HEK293T (cell line): Measurements from ENCODE around the gene HIBCH.

Experiments
- CTCF ChIA-PET: fragments of 350-600 bp; formaldehyde crosslinking; extraction: SDS; loops from one replicate; lab custom pipeline; 2021; ENCODE audit warnings: antibody characterized with exemption, inconsistent platforms; lab: Yijun Ruan, JAX
- POLR2A ChIA-PET: fragments of 350-600 bp; formaldehyde crosslinking; extraction: SDS; loops from one replicate; lab custom pipeline; 2020; ENCODE audit warnings: antibody characterized with exemption, inconsistent platforms; lab: Yijun Ruan, JAX
- DNase-seq: peaks from one replicate; pipeline ENCODE4 v3.0.0; 2012; ENCODE audit warnings: mixed read lengths; ENCODE audit errors: extremely low spot score
- ARNT ChIP-seq: fragments of 450-650 bp; IDR thresholded peaks from 2 replicates; pipeline ENCODE4 v1.6.1; 2017; ENCODE audit warnings: mild to moderate bottlenecking
- BHLHE40 ChIP-seq: fragments of 450-650 bp; IDR thresholded peaks from 2 replicates; pipeline ENCODE4 v1.6.1; 2016; ENCODE audit warnings: mild to moderate bottlenecking, moderate library complexity, borderline replicate concordance
- CTBP1 ChIP-seq: fragments of 450-650 bp; IDR thresholded peaks from 2 replicates; pipeline ENCODE4 v1.6.1; 2016; ENCODE audit warnings: borderline replicate concordance
- ELF4 ChIP-seq: fragments of 450-650 bp; IDR thresholded peaks from 2 replicates; pipeline ENCODE4 v1.6.1; 2017; ENCODE audit warnings: antibody characterized with exemption
- FOXA1 ChIP-seq: fragments of 450-650 bp; IDR thresholded peaks from 2 replicates; pipeline ENCODE4 v1.6.1; 2016; ENCODE audit warnings: mild to moderate bottlenecking
- FOXK2 ChIP-seq: fragments of 450-650 bp; IDR thresholded peaks from 2 replicates; pipeline ENCODE4 v1.6.1; 2016; ENCODE audit warnings: mild to moderate bottlenecking
- FOXM1 ChIP-seq: fragments of 450-650 bp; IDR thresholded peaks from 2 replicates; pipeline ENCODE4 v1.6.1; 2017; ENCODE audit warnings: mild to moderate bottlenecking, borderline replicate concordance
- HDGF ChIP-seq: fragments of 450-650 bp; IDR thresholded peaks from 2 replicates; pipeline ENCODE4 v1.6.1; 2017; ENCODE audit warnings: antibody characterized with exemption, borderline replicate concordance
- L3MBTL2 ChIP-seq: fragments of 450-650 bp; conservative IDR thresholded peaks from 2 replicates; pipeline ENCODE4 v1.6.1; 2016; ENCODE audit warnings: mild to moderate bottlenecking
- LEF1 ChIP-seq: fragments of 450-650 bp; IDR thresholded peaks from 2 replicates; pipeline ENCODE4 v1.6.1; 2017; ENCODE audit warnings: mild to moderate bottlenecking, borderline replicate concordance
- NFRKB ChIP-seq: fragments of 450-650 bp; IDR thresholded peaks from 2 replicates; pipeline ENCODE4 v1.6.1; 2016; ENCODE audit warnings: mild to moderate bottlenecking, moderate library complexity
- PKNOX1 ChIP-seq: fragments of 450-650 bp; IDR thresholded peaks from 2 replicates; pipeline ENCODE4 v1.6.1; 2016
- SP1 ChIP-seq: fragments of 450-650 bp; IDR thresholded peaks from 2 replicates; pipeline ENCODE4 v1.6.1; 2017
- SUZ12 ChIP-seq: fragments of 450-650 bp; IDR thresholded peaks from 2 replicates; pipeline ENCODE4 v1.6.1; 2016; ENCODE audit warnings: mild to moderate bottlenecking
- TARDBP ChIP-seq: fragments of 450-650 bp; IDR thresholded peaks from 2 replicates; pipeline ENCODE4 v1.6.1; 2016
- ZNF384 ChIP-seq: fragments of 450-650 bp; IDR thresholded peaks from 2 replicates; pipeline ENCODE4 v1.6.1; 2016

HIBCH gene, protein sequence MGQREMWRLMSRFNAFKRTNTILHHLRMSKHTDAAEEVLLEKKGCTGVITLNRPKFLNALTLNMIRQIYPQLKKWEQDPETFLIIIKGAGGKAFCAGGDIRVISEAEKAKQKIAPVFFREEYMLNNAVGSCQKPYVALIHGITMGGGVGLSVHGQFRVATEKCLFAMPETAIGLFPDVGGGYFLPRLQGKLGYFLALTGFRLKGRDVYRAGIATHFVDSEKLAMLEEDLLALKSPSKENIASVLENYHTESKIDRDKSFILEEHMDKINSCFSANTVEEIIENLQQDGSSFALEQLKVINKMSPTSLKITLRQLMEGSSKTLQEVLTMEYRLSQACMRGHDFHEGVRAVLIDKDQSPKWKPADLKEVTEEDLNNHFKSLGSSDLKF

DNA sequence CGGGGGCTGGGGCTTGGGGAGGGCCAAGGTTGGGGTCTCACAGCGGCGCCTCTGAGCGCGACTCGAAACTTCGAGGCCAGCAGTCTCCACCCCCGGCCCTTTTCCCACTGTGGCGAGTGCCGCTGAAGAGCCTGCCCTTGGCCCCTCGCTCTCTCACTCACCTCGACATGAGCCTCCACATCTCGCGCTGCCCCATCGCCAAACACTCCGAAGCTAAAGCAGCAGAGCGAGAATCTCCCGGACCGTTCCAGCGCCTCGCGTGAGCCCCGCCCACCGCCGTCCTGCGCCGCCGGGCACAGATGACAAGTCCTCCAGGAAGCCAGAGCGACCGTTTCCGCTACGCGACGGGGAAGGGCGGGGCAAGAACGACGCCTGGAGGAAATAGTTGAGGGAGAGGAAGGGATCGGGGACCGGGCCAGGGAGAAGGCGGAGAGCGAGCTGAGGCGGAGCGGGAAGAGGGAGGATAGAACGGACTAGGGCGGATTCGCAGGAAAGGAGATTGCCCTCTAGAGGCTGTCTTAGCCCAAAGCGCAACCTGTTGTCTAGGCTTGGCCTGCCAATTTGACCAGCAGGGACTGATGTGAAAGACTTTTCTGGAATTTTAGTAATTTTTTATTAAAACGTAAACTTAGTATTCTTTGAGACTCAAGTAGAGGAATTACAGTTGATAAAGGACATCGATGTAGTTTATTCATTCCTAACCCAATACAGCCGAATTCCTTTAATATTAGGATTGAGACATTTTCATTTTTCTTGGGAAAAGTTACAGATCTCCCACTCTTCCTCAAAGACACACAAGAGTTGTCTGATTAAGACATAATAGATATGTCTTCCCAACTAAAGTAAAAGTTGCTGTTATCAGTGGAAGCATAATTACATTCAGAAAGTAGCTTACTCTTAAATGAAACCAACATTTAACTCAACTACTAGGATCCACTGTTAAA is at the start of gene HIBCH:
Gene HIBCH, minus strand, starts transcription at position 272 of the 944 bp plus-strand sequence. Its CDS starts 76 bp downstream, at position 196.
- TF ChIP-seq NFRKB (no peak), SP1 (no peak), TARDBP (no peak), L3MBTL2 (peak; percentile 85)
- CTCF ChIA-PET: interaction anchor here (0.8 to 0.9 kb wide), 2 partner anchors 231 to 1993 kb away, joined by 3 to 4 read pairs; no protein-coding TSS in a partner anchor
- DNase-seq: peak; percentile 91

GRCh38 chr2:190367091-190367490 is 47.5 kb upstream of the HIBCH start:
- CTCF ChIA-PET: interaction anchor here (0.6 kb wide), 1 partner anchor 44 kb away, joined by 3 read pairs; no protein-coding TSS in a partner anchor
- POLR2A ChIA-PET: no interaction called here
- DNase-seq: no peak
- TF ChIP-seq CTBP1 (no peak), LEF1 (no peak), SUZ12 (no peak), BHLHE40 (no peak), L3MBTL2 (no peak), FOXA1 (no peak), FOXM1 (no peak), NFRKB (no peak), ELF4 (no peak), SP1 (no peak), ZNF384 (no peak), HDGF (no peak), TARDBP (no peak), FOXK2 (no peak), PKNOX1 (no peak), ARNT (no peak)

More for the DNA sequence above, at the start of gene HIBCH:
- POLR2A ChIA-PET: interaction anchor here (0.8 to 2.2 kb wide), 5 partner anchors 9 to 557 kb away, joined by 4 to 17 read pairs (median 6); partner anchors contain the start of genes INPP1 and OSGEPL1

DNA sequence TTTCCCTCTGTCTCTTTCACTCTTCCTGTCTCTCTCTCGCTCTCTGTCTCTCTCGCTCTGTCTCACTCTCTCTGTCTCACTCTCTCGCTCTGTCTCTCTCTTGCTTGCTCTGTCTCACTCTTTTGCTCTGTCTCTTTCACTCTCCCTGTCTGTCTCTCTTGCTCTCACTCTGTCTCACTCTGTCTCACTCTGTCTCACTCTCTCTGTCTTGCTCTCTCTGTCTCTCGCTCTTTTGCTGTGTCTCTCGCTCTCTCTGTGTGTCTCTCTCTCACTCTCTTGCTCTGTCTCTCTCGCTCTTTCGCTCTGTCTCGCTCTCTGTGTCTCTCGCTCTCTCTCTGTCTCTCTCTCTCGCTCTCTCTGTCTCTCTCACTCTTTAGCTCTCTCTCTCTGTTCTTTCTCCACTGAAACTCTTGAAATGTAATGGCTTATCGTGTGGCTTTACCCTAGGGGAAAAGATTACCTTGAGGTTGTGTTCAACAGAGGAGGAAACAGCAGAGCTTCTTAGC is 46.7 kb upstream of the HIBCH start:
- TF ChIP-seq LEF1 (no peak), CTBP1 (no peak), NFRKB (no peak), SUZ12 (no peak), TARDBP (no peak)
- CTCF ChIA-PET: no interaction called here
- POLR2A ChIA-PET: no interaction called here
- DNase-seq: no peak

DNA sequence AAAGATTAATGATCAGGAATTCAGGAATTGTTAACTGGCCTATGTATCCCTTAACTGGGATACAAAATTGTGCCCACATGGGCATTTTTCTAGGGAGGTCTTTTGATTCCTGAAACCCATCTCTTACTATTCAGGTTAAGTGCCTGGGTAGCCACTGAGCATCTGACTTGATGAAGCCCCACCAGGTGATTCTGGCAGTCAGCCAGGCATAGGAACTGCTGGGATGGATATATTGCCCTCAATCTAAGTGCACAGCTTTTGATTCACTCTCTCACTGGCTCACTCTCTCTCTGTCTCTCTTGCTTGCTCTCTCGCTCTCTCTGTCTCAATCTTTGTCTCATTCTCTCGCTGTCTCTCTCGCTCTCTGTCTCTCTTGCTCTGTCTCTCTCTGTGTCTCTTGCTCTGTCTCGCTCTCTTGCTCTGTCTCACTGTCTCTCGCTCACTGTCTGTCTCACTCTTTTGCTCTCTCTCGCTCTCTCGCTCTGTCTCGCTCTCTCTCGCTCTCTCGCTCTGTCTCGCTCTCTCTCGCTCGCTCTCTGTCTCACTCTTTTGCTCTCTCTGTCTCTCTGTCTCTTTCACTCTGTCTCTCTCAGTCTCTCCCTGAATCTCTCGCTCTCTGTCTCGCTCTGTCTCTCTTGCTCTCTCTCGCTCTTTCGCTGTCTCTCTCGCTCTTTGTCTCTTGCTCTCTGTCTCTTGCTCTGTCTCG is 46.0 kb upstream of the HIBCH start:
- POLR2A ChIA-PET: no interaction called here
- CTCF ChIA-PET: no interaction called here
- no peak for DNase-seq
- no peak for TF ChIP-seq LEF1
- no peak for TF ChIP-seq FOXM1
- TF ChIP-seq FOXK2: no peak
- no peak for TF ChIP-seq SUZ12
- no peak for TF ChIP-seq FOXA1
- no peak for TF ChIP-seq CTBP1
- no peak for TF ChIP-seq ELF4
- no peak for TF ChIP-seq BHLHE40
- TF ChIP-seq TARDBP: no peak
- TF ChIP-seq NFRKB: no peak

- no peak for DNase-seq
- POLR2A ChIA-PET: no interaction called here
- no peak for TF ChIP-seq FOXM1
- TF ChIP-seq L3MBTL2: no peak
- no peak for TF ChIP-seq FOXA1
- no peak for TF ChIP-seq CTBP1
- TF ChIP-seq NFRKB: no peak
- CTCF ChIA-PET: no interaction called here
Observed at GRCh38 chr2:190362894-190363293, 43.3 kb upstream of the HIBCH start.

- CTCF ChIA-PET: no interaction called here
- no peak for TF ChIP-seq HDGF
- no peak for TF ChIP-seq NFRKB
- TF ChIP-seq ZNF384: no peak
- TF ChIP-seq PKNOX1: no peak
- no peak for TF ChIP-seq L3MBTL2
- TF ChIP-seq FOXA1: no peak
- no peak for TF ChIP-seq FOXM1
- no peak for TF ChIP-seq SUZ12
- no peak for DNase-seq
- POLR2A ChIA-PET: no interaction called here
Observed at GRCh38 chr2:190361572-190361971, 41.9 kb upstream of the HIBCH start.
